Stimulated activated CD4-positive, alpha-beta T cell treated with anti-CD3 and anti-CD28 coated beads, TNF-alpha, amount 100 ng/mL, for 1 hour (primary cell): ENCODE data around the gene OPCML.

Experiments
- DNase-seq, 3 donors: peaks; one replicate each; pipeline ENCODE4 v3.0.0-alpha.2; 2020; ENCODE audit warnings: low read depth in 3 of 3, low spot score in 1 of 3

The OPCML gene

GRCh38 chr11:133531971-133532651, at the start of gene OPCML:
Gene OPCML, minus strand, starts transcription at chr11:133532501.
- no peak for DNase-seq

DNA sequence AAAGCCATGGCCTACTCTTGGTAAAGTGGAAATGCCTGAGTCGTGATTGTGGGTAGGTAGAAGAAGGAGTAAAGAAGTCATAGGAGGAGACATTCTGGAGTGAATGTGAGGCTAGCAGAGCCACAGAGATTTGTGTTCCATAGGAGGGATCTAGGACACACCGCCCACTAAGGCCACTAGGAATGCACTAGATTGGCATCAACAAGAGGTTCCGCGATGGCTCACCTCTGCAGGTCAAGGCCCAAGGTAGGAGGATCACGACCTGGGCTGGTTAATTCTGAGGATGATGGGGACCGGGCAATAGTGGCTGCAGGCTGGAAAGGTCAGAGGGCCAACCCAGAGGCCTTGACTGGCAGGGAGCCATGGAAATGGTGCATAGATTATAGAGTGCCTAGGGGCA, 48.8 kb upstream of the OPCML start:
- DNase-seq, result no peak

GRCh38 chr11:133579165-133580031, 47.1 kb upstream of the OPCML start:
- no peak for DNase-seq

DNA sequence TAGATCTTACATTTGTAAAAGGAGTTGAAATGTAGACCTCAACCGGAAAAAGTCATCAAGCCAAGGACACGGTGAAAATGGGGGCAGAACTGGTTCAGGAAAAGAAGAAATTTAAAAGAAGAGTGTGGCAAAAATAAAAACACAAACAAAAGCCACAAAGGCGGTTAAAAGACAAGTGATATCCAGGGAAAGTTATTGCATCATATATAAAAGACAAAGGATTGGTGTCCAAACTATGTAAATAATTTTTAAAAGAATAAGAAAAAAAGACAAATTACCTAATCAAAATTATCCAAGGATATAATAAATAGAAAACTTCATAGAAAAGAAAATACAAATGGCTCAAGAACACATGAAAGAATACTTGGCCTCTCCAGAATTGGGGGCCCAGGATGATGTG, 45.1 kb upstream of the OPCML start:
- DNase-seq, result no peak

DNA sequence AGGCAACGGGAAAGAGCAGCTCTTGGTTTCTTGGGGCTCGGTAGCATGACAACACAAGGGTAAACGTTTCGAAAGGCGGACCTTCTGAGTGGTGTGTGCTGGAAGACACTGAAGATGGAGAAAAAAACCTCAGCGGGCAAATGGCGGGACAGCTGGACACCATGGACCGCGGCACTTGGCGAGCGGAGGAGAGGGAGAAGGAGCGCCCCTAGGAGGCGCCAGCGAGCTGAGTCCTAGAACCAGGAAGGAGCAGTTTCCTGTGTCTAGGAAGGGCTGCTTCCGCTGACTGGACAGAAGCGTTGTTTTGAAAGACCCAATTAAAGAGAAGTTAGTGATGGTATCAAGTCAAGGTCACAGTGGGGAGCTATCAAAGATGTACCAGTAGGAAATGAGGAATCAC, 44.0 kb upstream of the OPCML start:
- no peak for DNase-seq

GRCh38 chr11:133573081-133573480, 40.8 kb upstream of the OPCML start:
- DNase-seq, result no peak

DNA sequence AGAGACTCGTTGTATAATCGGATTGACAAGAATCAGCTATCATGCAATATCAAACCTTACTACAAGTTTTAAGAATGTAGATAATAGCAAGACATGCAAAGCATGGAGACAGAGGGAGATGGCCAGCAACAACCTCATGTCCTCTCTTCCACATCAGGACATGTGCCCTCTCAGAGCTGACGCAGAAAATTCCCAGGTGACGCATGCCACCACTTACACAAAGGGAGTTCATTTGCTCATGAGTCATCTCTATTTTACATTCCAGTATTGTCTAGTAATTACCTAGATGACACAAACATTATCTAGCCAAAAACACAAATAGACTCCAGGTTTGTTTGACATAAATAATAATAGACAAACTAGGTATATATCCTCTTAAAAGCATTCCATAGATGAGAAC, 38.1 kb upstream of the OPCML start:
- DNase-seq, result no peak

DNA sequence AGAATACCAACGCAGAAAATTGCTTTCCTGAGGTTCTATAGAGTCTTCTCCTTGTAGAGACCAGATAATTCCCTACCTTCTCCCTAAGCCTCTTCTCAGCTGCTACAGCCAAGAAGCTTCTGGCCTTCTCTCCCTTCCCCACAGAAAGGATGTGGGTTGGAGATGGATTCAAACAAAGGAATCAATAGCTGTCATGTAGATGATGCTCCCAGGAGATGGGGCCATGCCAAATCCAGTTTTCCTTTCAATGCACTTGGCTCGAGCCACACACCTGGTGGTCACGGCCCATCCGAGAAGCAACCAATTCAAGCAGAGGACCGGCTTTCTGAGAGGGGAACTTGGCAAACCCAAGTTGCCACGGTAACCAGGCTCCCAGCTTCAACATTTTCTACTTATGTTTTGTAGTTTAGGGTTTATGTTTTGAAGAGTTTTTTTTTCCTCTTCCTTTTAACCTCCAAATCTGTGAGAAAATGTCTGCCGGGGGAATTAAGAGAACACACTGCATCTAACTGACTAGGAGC, 31.3 kb upstream of the OPCML start:
- DNase-seq, result no peak

DNA sequence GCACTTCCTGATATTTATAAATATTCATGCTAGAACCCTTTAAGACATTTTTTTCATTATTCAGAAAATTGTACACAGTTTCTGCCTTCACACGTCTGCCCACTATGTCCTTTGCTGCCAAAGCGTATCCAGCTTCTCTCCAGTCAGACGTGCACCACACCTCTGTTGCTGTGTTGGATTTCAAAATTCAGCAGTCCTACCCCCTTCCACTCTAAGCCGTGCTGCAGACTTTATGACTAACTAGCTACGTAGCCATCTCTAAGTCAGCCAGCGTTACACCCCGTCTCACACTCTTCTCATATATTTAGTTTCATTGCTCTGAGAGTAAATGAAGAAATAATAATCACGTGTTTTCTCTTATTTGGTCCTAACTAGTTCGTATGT, 28.2 kb upstream of the OPCML start:
- no peak for DNase-seq

GRCh38 chr11:133559833-133560471, 27.7 kb upstream of the OPCML start:
- no peak for DNase-seq

DNA sequence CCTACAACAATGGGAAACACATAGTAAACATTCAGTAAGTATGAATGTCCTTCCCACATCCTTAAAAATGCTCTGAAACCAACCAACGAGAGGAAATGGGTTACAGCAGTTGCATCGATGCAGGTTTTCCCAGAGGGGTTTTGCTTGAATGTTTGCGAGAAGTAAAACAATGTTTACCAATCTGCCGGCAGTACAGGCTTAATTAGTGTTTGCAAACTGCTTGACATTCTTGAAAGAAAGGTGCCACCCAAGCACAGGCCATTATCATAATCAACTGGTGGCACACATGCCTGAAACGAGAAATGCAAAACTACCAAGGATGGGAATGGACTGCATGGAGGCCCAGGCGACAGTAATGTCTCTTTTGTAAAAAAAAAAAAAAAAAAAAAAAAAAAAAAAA, 27.1 kb upstream of the OPCML start:
- no peak for DNase-seq

- DNase-seq, result no peak
Measured at GRCh38 chr11:133555034-133555433, 22.7 kb upstream of the OPCML start.

- DNase-seq, result no peak
Measured at GRCh38 chr11:133553885-133554740, 21.8 kb upstream of the OPCML start.

GRCh38 chr11:133552938-133553337, 20.6 kb upstream of the OPCML start:
- DNase-seq, result no peak

GRCh38 chr11:133551064-133551463, 18.8 kb upstream of the OPCML start:
- no peak for DNase-seq

DNA sequence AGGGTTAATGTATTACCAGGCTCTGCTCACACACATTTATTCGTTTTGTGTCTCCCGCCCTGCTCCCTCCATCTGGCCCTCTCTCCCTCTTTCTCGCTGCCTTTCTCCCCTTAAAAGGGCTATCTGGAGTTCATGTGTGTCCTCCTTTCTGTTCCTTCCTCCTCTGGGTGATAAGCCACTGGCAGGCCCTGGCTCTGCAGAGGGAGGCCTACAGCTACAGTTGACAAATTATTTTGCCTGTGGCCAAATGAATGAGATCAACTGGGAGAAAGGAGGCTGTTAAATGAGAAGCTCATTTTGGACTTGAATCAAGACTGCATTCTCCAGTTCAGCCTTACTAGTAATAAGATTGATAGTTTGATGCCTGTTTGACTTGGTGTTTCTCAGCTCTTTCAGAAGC, 17.5 kb upstream of the OPCML start:
- no peak for DNase-seq

DNA sequence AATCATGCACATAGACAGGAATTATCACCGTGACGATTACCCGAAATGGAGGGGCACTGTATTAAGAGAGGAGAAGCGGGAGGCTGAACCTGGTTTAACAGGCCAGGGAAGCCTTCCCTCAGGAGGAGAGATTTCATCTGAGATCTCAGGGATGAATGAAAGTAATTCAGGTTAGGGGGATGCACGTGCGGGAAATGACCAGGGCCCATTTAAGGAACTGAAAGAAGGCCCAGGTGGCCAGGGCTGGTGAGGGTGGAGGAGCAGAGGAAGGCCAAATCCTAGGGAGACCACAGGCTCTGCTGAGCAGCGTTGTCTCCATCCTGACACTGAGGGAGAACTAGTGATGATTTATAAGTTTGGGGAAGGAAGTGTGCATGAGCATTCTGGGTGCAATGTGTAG, 16.3 kb upstream of the OPCML start:
- DNase-seq, result no peak

- DNase-seq, result no peak
Measured at GRCh38 chr11:133547808-133548494, 15.7 kb upstream of the OPCML start.

DNA sequence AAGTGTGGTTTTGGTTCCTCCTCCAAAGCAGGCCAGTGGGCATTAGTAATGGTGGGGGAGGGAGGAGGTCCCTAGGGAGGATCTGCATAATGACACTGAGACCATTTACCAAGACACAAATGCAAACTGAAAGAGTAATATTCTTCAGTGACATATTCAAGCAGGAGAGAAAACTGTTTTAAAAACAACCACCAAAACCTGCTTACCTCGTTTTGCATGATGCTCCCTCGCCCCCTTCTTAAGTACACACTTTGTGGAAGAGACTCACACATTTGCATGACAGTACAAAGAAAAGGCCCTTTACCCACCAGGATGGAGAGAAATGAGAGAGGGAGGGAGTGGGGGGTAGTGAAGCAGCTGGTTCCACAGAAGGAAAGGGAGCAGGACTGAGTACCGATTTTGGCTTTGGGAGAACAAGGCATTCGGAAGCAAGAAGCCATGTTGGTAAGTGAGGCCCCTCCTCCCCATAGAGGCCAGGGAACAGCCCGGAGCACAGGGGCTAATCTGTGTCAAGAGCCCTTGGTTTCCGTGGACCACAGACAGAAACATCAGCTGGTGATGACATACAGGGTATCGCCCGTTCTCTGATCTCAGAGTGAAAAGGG, 13.0 kb upstream of the OPCML start:
- no peak for DNase-seq

GRCh38 chr11:133541720-133542095, 9.4 kb upstream of the OPCML start:
- DNase-seq, result no peak
